Gastroesophageal sphincter (tissue), 3 donors: ENCODE data around the gene MTR.

ENCODE experiments used
- EP300 ChIP-seq: sonication (generic); formaldehyde crosslinking; IDR thresholded peaks from one replicate; pipeline ENCODE4 v1.6.1; 2017; ENCODE audit warnings: antibody characterized with exemption, mild to moderate bottlenecking
- POLR2A ChIP-seq, 2 donors: fragments of 450-650 bp; IDR thresholded peaks; one replicate each; pipeline ENCODE4 v1.6.1; 2017; ENCODE audit warnings: antibody characterized with exemption in 2 of 2, mild to moderate bottlenecking in 2 of 2, moderate library complexity in 1 of 2
- POLR2AphosphoS5 ChIP-seq: sonication (generic); formaldehyde crosslinking; IDR thresholded peaks from one replicate; pipeline ENCODE4 v1.6.1; 2017; ENCODE audit warnings: antibody characterized with exemption
- TF ChIP-seq, protein P1 (sequence below), 4 experiments: fragments of 200-600 bp in 2 of 4; fragments of 450-650 bp in 2 of 4; sonication (generic) in 1 of 4; IDR thresholded peaks; one replicate each; pipeline ENCODE4 v1.5.1; 2017 to 2019; ENCODE audit warnings: antibody characterized with exemption in 4 of 4, mild to moderate bottlenecking in 2 of 4, moderate library complexity in 2 of 4

DNA sequence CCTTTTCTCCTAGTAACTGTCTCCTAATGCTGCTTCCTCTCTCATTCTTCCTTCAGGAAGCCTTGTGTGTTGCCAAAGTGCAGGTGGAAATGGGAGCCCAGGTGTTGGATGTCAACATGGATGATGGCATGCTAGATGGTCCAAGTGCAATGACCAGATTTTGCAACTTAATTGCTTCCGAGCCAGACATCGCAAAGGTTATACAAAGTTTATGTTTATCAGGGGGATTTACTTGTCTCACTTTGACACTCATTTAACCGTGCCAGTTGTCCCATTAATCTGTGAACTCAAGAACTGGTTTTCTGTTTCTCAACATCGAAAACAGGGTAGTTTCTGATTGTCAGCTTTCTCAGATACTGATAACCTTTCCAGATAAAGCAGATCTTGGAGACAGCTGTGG, 40.4 kb downstream of the MTR start:
- TF ChIP-seq EP300 (no peak), POLR2A (IDR thresholded peaks at IDR 0.05) (no peak), POLR2AphosphoS5 (no peak)
- TF ChIP-seq, protein P1, sequence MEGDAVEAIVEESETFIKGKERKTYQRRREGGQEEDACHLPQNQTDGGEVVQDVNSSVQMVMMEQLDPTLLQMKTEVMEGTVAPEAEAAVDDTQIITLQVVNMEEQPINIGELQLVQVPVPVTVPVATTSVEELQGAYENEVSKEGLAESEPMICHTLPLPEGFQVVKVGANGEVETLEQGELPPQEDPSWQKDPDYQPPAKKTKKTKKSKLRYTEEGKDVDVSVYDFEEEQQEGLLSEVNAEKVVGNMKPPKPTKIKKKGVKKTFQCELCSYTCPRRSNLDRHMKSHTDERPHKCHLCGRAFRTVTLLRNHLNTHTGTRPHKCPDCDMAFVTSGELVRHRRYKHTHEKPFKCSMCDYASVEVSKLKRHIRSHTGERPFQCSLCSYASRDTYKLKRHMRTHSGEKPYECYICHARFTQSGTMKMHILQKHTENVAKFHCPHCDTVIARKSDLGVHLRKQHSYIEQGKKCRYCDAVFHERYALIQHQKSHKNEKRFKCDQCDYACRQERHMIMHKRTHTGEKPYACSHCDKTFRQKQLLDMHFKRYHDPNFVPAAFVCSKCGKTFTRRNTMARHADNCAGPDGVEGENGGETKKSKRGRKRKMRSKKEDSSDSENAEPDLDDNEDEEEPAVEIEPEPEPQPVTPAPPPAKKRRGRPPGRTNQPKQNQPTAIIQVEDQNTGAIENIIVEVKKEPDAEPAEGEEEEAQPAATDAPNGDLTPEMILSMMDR (IDR thresholded peaks at IDR 0.05), result no peak
